ENCODE results near the gene DCC. TPM values are rescaled to one million over a fixed set of nuclear protein-coding genes. Genes with fewer than 3 reads are reported as not detected.
"Not testable (repeated sequence)": the region's sequence is repeated elsewhere in the genome, so short reads cannot be mapped to it uniquely, and the experiment has no call there.

DCC gene
- polyA plus RNA-seq, 1 experiment: 0.67 TPM

- Histone ChIP-seq H3K9me3 (ENCODE audit: control insufficient read depth, insufficient read depth, low read length) (peaks cover 3% of the 10 kb centered on the region; the same call in 1 of the 2 replicates), H3K4me3 (ENCODE audit: low read depth, low read length) (no peak overlapping the region), H3K27me3 (ENCODE audit: control insufficient read depth, insufficient read depth, low read length) (no peaks in the 10 kb centered on the region), H3K27ac (ENCODE audit: low read depth, low read length) (no peak overlapping the region)
- POLR2A ChIA-PET: no interaction called here
- no peak for DNase-seq (ENCODE audit: low read depth, low spot score)
- TF ChIP-seq CTCF (IDR thresholded peaks at IDR 0.05; ENCODE audit: low read depth, low read length): no peak
- CTCF ChIA-PET: no interaction called here
These were observed 1118.3 kb downstream of the DCC start for GRCh38 chr18:53458268-53458667.

GRCh38 chr18:53458944-53459580 is 1119.1 kb downstream of the DCC start:
- POLR2A ChIA-PET: no interaction called here
- Histone ChIP-seq H3K27me3 (ENCODE audit: control insufficient read depth, insufficient read depth, low read length) (no peaks in the 10 kb centered on the region), H3K4me3 (ENCODE audit: low read depth, low read length) (no peak overlapping the region), H3K9me3 (ENCODE audit: control insufficient read depth, insufficient read depth, low read length) (peaks cover 3% of the 10 kb centered on the region; the same call in 1 of the 2 replicates), H3K27ac (ENCODE audit: low read depth, low read length) (no peak overlapping the region)
- TF ChIP-seq CTCF (IDR thresholded peaks at IDR 0.05; ENCODE audit: low read depth, low read length): no peak
- CTCF ChIA-PET: no interaction called here
- DNase-seq (ENCODE audit: low read depth, low spot score): no peak

GRCh38 chr18:53467756-53468155 is 1127.8 kb downstream of the DCC start:
- H3K27ac ChIP-seq (ENCODE audit: low read depth, low read length): no peak overlapping the region
- peaks cover 9% of the 10 kb centered on the region for H3K9me3 ChIP-seq (ENCODE audit: control insufficient read depth, insufficient read depth, low read length)
- no peak for TF ChIP-seq CTCF (IDR thresholded peaks at IDR 0.05; ENCODE audit: low read depth, low read length)
- no peaks in the 10 kb centered on the region for H3K27me3 ChIP-seq (ENCODE audit: control insufficient read depth, insufficient read depth, low read length)
- POLR2A ChIA-PET: no interaction called here
- no peak for DNase-seq (ENCODE audit: low read depth, low spot score)
- CTCF ChIA-PET: no interaction called here
- no peak overlapping the region for H3K4me3 ChIP-seq (ENCODE audit: low read depth, low read length)

- H3K27me3 ChIP-seq (ENCODE audit: control insufficient read depth, insufficient read depth, low read length); CTCF ChIA-PET; H3K27ac ChIP-seq (ENCODE audit: low read depth, low read length); H3K4me3 ChIP-seq (ENCODE audit: low read depth, low read length); DNase-seq (ENCODE audit: low read depth, low spot score); POLR2A ChIA-PET; H3K9me3 ChIP-seq (ENCODE audit: control insufficient read depth, insufficient read depth, low read length): not testable (repeated sequence)
These were observed 1128.2 kb downstream of the DCC start for GRCh38 chr18:53468173-53468572.

GRCh38 chr18:53472546-53472945 is 1132.5 kb downstream of the DCC start:
- H3K27ac ChIP-seq (ENCODE audit: low read depth, low read length): no peak overlapping the region
- no peak overlapping the region for H3K4me3 ChIP-seq (ENCODE audit: low read depth, low read length)
- ChIA-PET CTCF (no interaction called here), POLR2A (no interaction called here)
- peaks cover 11% of the 10 kb centered on the region for H3K9me3 ChIP-seq (ENCODE audit: control insufficient read depth, insufficient read depth, low read length)
- no peak for DNase-seq (ENCODE audit: low read depth, low spot score)
- no peaks in the 10 kb centered on the region for H3K27me3 ChIP-seq (ENCODE audit: control insufficient read depth, insufficient read depth, low read length)
- TF ChIP-seq CTCF (IDR thresholded peaks at IDR 0.05; ENCODE audit: low read depth, low read length): no peak

Measured in AG04450 (cell line).